Panc1 (cell line): ENCODE data around the gene SLAIN1. TPM values are rescaled to one million over a fixed set of nuclear protein-coding genes. Genes with fewer than 3 reads are reported as not detected.

Source experiments
- ATAC-seq: fragments of 200-7000 bp; cut with Tn5 transposase; 2 replicates; pipeline ENCODE4 v1.9.1; 2020; ENCODE audit warnings: mild to moderate bottlenecking, moderate library complexity
- BruUV-seq: library from RNA; stranded (reverse); fragments of 400-500 nt; replicated peaks from 2 replicates; lab custom pipeline; 2021; lab: Mats Ljungman, UMichigan
- CTCF ChIA-PET: fragments of 300-600 bp; sonication (Branson Sonifier 250); formaldehyde crosslinking; loops from one replicate; lab custom pipeline; 2022; ENCODE audit warnings: antibody characterized with exemption; lab: Charles Lee
- POLR2A ChIA-PET: fragments of 300-600 bp; sonication (Branson Sonifier 250); formaldehyde crosslinking; loops from one replicate; lab custom pipeline; 2022; ENCODE audit warnings: antibody characterized with exemption; lab: Charles Lee
- DNase-seq: peaks from one replicate; pipeline ENCODE4 v3.0.0-alpha.2; 2010; ENCODE audit warnings: low read depth, low spot score
- H3K27ac ChIP-seq: 2 replicates; pipeline ENCODE4 v1.5.1; 2011; ENCODE audit warnings: mild to moderate bottlenecking, low read length, inconsistent platforms
- H3K27me3 ChIP-seq: fragments of 200-500 bp; sonication (Bioruptor generic); 2 replicates; pipeline ENCODE4 v1.6.0; 2014; ENCODE audit warnings: low read length, inconsistent platforms; ENCODE audit not compliant: control insufficient read depth, insufficient read depth
- H3K36me3 ChIP-seq: fragments of 200-500 bp; sonication (Bioruptor generic); 2 replicates; pipeline ENCODE4 v1.5.1; 2014; ENCODE audit warnings: inconsistent platforms, mild to moderate bottlenecking, low read length, moderate library complexity; ENCODE audit not compliant: control insufficient read depth, insufficient read depth
- H3K4me1 ChIP-seq: 2 replicates; pipeline ENCODE4 v1.5.1; 2011; ENCODE audit warnings: inconsistent platforms, mild to moderate bottlenecking, low read length, moderate library complexity; ENCODE audit not compliant: control insufficient read depth, insufficient read depth
- H3K4me3 ChIP-seq, 2 experiments: 2 replicates each; pipeline ENCODE4 v1.5.1; 2011 to 2012; ENCODE audit warnings: low read depth in 2 of 2, low read length in 2 of 2, mild to moderate bottlenecking in 2 of 2, inconsistent platforms in 1 of 2, moderate library complexity in 1 of 2
- H3K9me3 ChIP-seq: fragments of 200-500 bp; sonication (Bioruptor generic); 2 replicates; pipeline ENCODE4 v1.5.1; 2014; ENCODE audit warnings: low read depth, mild to moderate bottlenecking, inconsistent platforms, low read length, moderate library complexity; ENCODE audit not compliant: control insufficient read depth, insufficient read depth
- POLR2AphosphoS5 ChIP-seq: IDR thresholded peaks from 2 replicates; pipeline ENCODE4 v1.6.1; 2012; ENCODE audit warnings: mild to moderate bottlenecking, low read depth, low read length, moderate library complexity
- REST ChIP-seq, 2 experiments: IDR thresholded peaks; 2 replicates each; pipeline ENCODE4 v1.6.1; 2011 to 2012; ENCODE audit warnings: low read depth in 2 of 2, control low read depth in 1 of 2, low read length in 1 of 2, mild to moderate bottlenecking in 1 of 2, moderate library complexity in 1 of 2; ENCODE audit not compliant: insufficient read depth in 1 of 2
- SIN3A ChIP-seq: IDR thresholded peaks from 2 replicates; pipeline ENCODE4 v1.6.1; 2012; ENCODE audit warnings: low read depth, mild to moderate bottlenecking, low read length, moderate library complexity, borderline replicate concordance; ENCODE audit not compliant: insufficient read depth
- TCF7L2 ChIP-seq: IDR thresholded peaks from 2 replicates; pipeline ENCODE4 v1.6.1; 2011; ENCODE audit warnings: mild to moderate bottlenecking, low read depth, low read length, inconsistent platforms
- in situ Hi-C: cut with HindIII; loops from 2 replicates; pipeline ENCODE4 v1.10.0; 2016; ENCODE audit warnings: low sequenced_read_pairs, low pct_unique_long_range_greater_than_20kb
- intact Hi-C: fragments of 100-400 bp; cut with micrococcal nuclease; formaldehyde crosslinking; loops from one replicate; pipeline ENCODE4 v1.10.0; 2022; ENCODE audit not compliant: unreplicated experiment
- total RNA-seq: library from RNA; stranded (reverse); gene quantifications from one replicate; pipeline ENCODE4 v1.2.1, GENCODE V29; 2021; ENCODE audit not compliant: unreplicated experiment
- TF ChIP-seq, protein P1 (sequence below): fragments of 450-650 bp; IDR thresholded peaks from 2 replicates; pipeline ENCODE4 v1.5.1; 2017; ENCODE audit warnings: mild to moderate bottlenecking

SLAIN1 gene
- total RNA-seq, 1 experiment from 2014 or later, result 0.49 TPM

- Histone ChIP-seq H3K4me1 (no peaks in the 10 kb centered on the region), H3K36me3 (no peaks in the 10 kb centered on the region), H3K9me3 (no peaks in the 10 kb centered on the region), H3K4me3 (no peak overlapping the region), H3K27me3 (no peaks in the 10 kb centered on the region), H3K27ac (no peak overlapping the region)
- intact Hi-C loops (no loop called here), in situ Hi-C loops (no loop called here)
- ChIA-PET POLR2A (no interaction called here), CTCF (no interaction called here)
- DNase-seq (no peak), ATAC-seq (no peak)
- BruUV-seq, result no TSS peak
- TF ChIP-seq POLR2AphosphoS5, result no peak
- no peak for TF ChIP-seq TCF7L2
- TF ChIP-seq, protein P1, sequence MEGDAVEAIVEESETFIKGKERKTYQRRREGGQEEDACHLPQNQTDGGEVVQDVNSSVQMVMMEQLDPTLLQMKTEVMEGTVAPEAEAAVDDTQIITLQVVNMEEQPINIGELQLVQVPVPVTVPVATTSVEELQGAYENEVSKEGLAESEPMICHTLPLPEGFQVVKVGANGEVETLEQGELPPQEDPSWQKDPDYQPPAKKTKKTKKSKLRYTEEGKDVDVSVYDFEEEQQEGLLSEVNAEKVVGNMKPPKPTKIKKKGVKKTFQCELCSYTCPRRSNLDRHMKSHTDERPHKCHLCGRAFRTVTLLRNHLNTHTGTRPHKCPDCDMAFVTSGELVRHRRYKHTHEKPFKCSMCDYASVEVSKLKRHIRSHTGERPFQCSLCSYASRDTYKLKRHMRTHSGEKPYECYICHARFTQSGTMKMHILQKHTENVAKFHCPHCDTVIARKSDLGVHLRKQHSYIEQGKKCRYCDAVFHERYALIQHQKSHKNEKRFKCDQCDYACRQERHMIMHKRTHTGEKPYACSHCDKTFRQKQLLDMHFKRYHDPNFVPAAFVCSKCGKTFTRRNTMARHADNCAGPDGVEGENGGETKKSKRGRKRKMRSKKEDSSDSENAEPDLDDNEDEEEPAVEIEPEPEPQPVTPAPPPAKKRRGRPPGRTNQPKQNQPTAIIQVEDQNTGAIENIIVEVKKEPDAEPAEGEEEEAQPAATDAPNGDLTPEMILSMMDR, result no peak
- TF ChIP-seq REST (IDR thresholded peaks at IDR 0.05; ENCODE audit: insufficient read depth in 1 of 2, low read depth in 2 of 2, low read length in 1 of 2), result no peak
- no peak for TF ChIP-seq SIN3A
Observed at GRCh38 chr13:77716692-77717091, 19.2 kb downstream of the SLAIN1 start.

DNA sequence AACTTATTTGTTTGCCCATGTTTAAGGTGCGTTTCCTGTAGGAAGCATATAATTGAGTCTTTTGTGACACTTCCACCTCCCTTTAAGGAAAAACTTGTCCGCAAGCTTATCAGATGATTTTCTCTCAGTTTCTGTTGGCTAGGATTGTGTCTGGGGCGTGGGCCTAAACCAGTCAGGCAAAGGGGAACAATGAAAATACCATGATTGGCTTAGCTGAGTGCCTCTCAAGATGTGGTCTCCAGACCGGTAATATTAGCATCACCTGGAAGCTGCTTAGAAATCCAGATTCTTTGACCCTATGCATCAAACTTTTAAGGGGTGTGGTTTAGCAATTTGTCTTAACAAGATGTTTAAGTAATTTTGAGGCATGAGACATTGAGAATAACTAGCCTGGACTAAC lies 20.0 kb downstream of the SLAIN1 start:
- no peak for DNase-seq
- no peak overlapping the region for H3K4me3 ChIP-seq
- H3K4me1 ChIP-seq, result no peaks in the 10 kb centered on the region
- no peak overlapping the region for H3K27ac ChIP-seq
- H3K27me3 ChIP-seq, result no peaks in the 10 kb centered on the region
- in situ Hi-C loops (no loop called here), intact Hi-C loops (no loop called here)
- ChIA-PET POLR2A (no interaction called here), CTCF (no interaction called here)
- BruUV-seq, result no TSS peak
- no peak for ATAC-seq
- TF ChIP-seq REST (IDR thresholded peaks at IDR 0.05; ENCODE audit: insufficient read depth in 1 of 2, low read depth in 2 of 2, low read length in 1 of 2) (no peak), TCF7L2 (no peak), POLR2AphosphoS5 (no peak), SIN3A (no peak)
- TF ChIP-seq, protein P1, result no peak
- H3K9me3 ChIP-seq, result no peaks in the 10 kb centered on the region
- H3K36me3 ChIP-seq, result no peaks in the 10 kb centered on the region
